T-helper 17 cell (primary cell): ENCODE measurements around the gene GFRA1. TPM values are rescaled to one million over a fixed set of nuclear protein-coding genes. Genes with fewer than 3 reads are reported as not detected.

Experiments
- ATAC-seq: fragments of 150-1000 bp; cut with Tn5 transposase; 2 replicates; pipeline ENCODE4 v1.10.0; 2021; ENCODE audit warnings: mild to moderate bottlenecking, moderate library complexity
- DNase-seq, 3 donors: peaks; one replicate each; pipeline versions ENCODE4 v3.0.0 to v3.0.0-alpha.2; 2020 to 2021
- H3K9me3 ChIP-seq: one replicate; pipeline ENCODE4 v1.7.0; 2013; ENCODE audit warnings: low read length, mild to moderate bottlenecking; ENCODE audit not compliant: control insufficient read depth, poor library complexity, severe bottlenecking
- H3K27ac Mint-ChIP-seq: one replicate; pipeline ENCODE4 v1.8.0; 2022; ENCODE audit warnings: mild to moderate bottlenecking, moderate library complexity, mixed read lengths
- H3K27me3 Mint-ChIP-seq: one replicate; pipeline ENCODE4 v1.8.0; 2022; ENCODE audit warnings: mixed read lengths
- H3K36me3 Mint-ChIP-seq: one replicate; pipeline ENCODE4 v1.8.0; 2022; ENCODE audit warnings: low read depth, mixed read lengths
- H3K4me1 Mint-ChIP-seq: one replicate; pipeline ENCODE4 v1.8.0; 2022; ENCODE audit warnings: mild to moderate bottlenecking, mixed read lengths
- H3K4me3 Mint-ChIP-seq: one replicate; pipeline ENCODE4 v1.8.0; 2022; ENCODE audit warnings: mild to moderate bottlenecking, moderate library complexity, mixed read lengths
- total RNA-seq, 4 donors: library from RNA in 2 of 4; stranded (reverse) in 2 of 4; gene quantifications; one replicate each; pipeline ENCODE4 v1.2.3 and lab custom pipeline; 2022 to 2026

The GFRA1 gene
- total RNA-seq, 2 donors from 2014 or later = not detected

GRCh38 chr10:116194061-116194460, 78.9 kb downstream of the GFRA1 start:
- Mint-ChIP-seq H3K4me1 (no peaks in the 10 kb centered on the region), H3K4me3 (no peak overlapping the region), H3K27ac (no peak overlapping the region), H3K27me3 (no peaks in the 10 kb centered on the region), H3K36me3 (no peaks in the 10 kb centered on the region)
- ATAC-seq = no peak
- DNase-seq = no peak
- no peaks in the 10 kb centered on the region for H3K9me3 ChIP-seq

GRCh38 chr10:116190883-116191282, 82.1 kb downstream of the GFRA1 start:
- no peaks in the 10 kb centered on the region for H3K9me3 ChIP-seq
- no peaks in the 10 kb centered on the region for H3K4me1 Mint-ChIP-seq
- no peaks in the 10 kb centered on the region for H3K36me3 Mint-ChIP-seq
- no peak overlapping the region for H3K27ac Mint-ChIP-seq
- DNase-seq (no peak), ATAC-seq (no peak)
- no peak overlapping the region for H3K4me3 Mint-ChIP-seq
- H3K27me3 Mint-ChIP-seq = no peaks in the 10 kb centered on the region

- no peaks in the 10 kb centered on the region for H3K27me3 Mint-ChIP-seq
- no peaks in the 10 kb centered on the region for H3K36me3 Mint-ChIP-seq
- no peaks in the 10 kb centered on the region for H3K9me3 ChIP-seq
- no peak overlapping the region for H3K27ac Mint-ChIP-seq
- ATAC-seq (no peak), DNase-seq (no peak)
- H3K4me1 Mint-ChIP-seq = no peaks in the 10 kb centered on the region
- H3K4me3 Mint-ChIP-seq = no peak overlapping the region
Observed at GRCh38 chr10:116186273-116186672, 86.7 kb downstream of the GFRA1 start.

- Mint-ChIP-seq H3K36me3 (no peaks in the 10 kb centered on the region), H3K4me3 (no peak overlapping the region), H3K4me1 (no peaks in the 10 kb centered on the region), H3K27ac (no peak overlapping the region), H3K27me3 (no peaks in the 10 kb centered on the region)
- DNase-seq = no peak
- ATAC-seq = no peak
- H3K9me3 ChIP-seq = no peaks in the 10 kb centered on the region
Observed at GRCh38 chr10:116185199-116185867, 87.7 kb downstream of the GFRA1 start.

GRCh38 chr10:116184512-116184794, 88.6 kb downstream of the GFRA1 start:
- H3K36me3 Mint-ChIP-seq = no peaks in the 10 kb centered on the region
- DNase-seq = no peak
- H3K27ac Mint-ChIP-seq = no peak overlapping the region
- ATAC-seq = no peak
- H3K27me3 Mint-ChIP-seq = no peaks in the 10 kb centered on the region
- H3K4me1 Mint-ChIP-seq = no peaks in the 10 kb centered on the region
- H3K4me3 Mint-ChIP-seq = no peak overlapping the region
- no peaks in the 10 kb centered on the region for H3K9me3 ChIP-seq

- ATAC-seq = no peak
- H3K36me3 Mint-ChIP-seq = no peaks in the 10 kb centered on the region
- no peak for DNase-seq
- no peaks in the 10 kb centered on the region for H3K27me3 Mint-ChIP-seq
- H3K27ac Mint-ChIP-seq = no peak overlapping the region
- no peak overlapping the region for H3K4me3 Mint-ChIP-seq
- no peaks in the 10 kb centered on the region for H3K4me1 Mint-ChIP-seq
- H3K9me3 ChIP-seq = no peaks in the 10 kb centered on the region
Observed at GRCh38 chr10:116183733-116184511, 89.1 kb downstream of the GFRA1 start.

- Mint-ChIP-seq H3K36me3 (no peaks in the 10 kb centered on the region), H3K4me3 (no peak overlapping the region), H3K27me3 (no peaks in the 10 kb centered on the region), H3K4me1 (no peaks in the 10 kb centered on the region), H3K27ac (no peak overlapping the region)
- no peak for ATAC-seq
- no peak for DNase-seq
- H3K9me3 ChIP-seq = no peaks in the 10 kb centered on the region
Observed at GRCh38 chr10:116182426-116182825, 90.6 kb downstream of the GFRA1 start.

GRCh38 chr10:116178086-116178605, 94.9 kb downstream of the GFRA1 start:
- H3K36me3 Mint-ChIP-seq = no peaks in the 10 kb centered on the region
- H3K4me3 Mint-ChIP-seq = no peak overlapping the region
- ATAC-seq (no peak), DNase-seq (no peak)
- no peaks in the 10 kb centered on the region for H3K4me1 Mint-ChIP-seq
- H3K27ac Mint-ChIP-seq = no peak overlapping the region
- no peaks in the 10 kb centered on the region for H3K27me3 Mint-ChIP-seq
- no peaks in the 10 kb centered on the region for H3K9me3 ChIP-seq

GRCh38 chr10:116175231-116175630, 97.8 kb downstream of the GFRA1 start:
- Mint-ChIP-seq H3K4me1 (no peaks in the 10 kb centered on the region), H3K27me3 (no peaks in the 10 kb centered on the region)
- ATAC-seq = no peak

GRCh38 chr10:116171505-116171904, 101.5 kb downstream of the GFRA1 start:
- Mint-ChIP-seq H3K4me3 (no peak overlapping the region), H3K36me3 (no peaks in the 10 kb centered on the region), H3K27me3 (no peaks in the 10 kb centered on the region), H3K27ac (no peak overlapping the region), H3K4me1 (no peaks in the 10 kb centered on the region)
- no peaks in the 10 kb centered on the region for H3K9me3 ChIP-seq
- DNase-seq (no peak), ATAC-seq (no peak)

More at GRCh38 chr10:116175231-116175630, 97.8 kb downstream of the GFRA1 start:
- Mint-ChIP-seq H3K36me3 (no peaks in the 10 kb centered on the region), H3K27ac (no peak overlapping the region), H3K4me3 (no peak overlapping the region)
- no peaks in the 10 kb centered on the region for H3K9me3 ChIP-seq
- no peak for DNase-seq

GRCh38 chr10:116170815-116171250, 102.2 kb downstream of the GFRA1 start:
- Mint-ChIP-seq H3K27me3 (no peaks in the 10 kb centered on the region), H3K36me3 (no peaks in the 10 kb centered on the region), H3K4me3 (no peak overlapping the region), H3K4me1 (no peaks in the 10 kb centered on the region), H3K27ac (no peak overlapping the region)
- DNase-seq (no peak), ATAC-seq (no peak)
- H3K9me3 ChIP-seq = no peaks in the 10 kb centered on the region

GRCh38 chr10:116169782-116170445, 103.1 kb downstream of the GFRA1 start:
- no peaks in the 10 kb centered on the region for H3K4me1 Mint-ChIP-seq
- no peaks in the 10 kb centered on the region for H3K36me3 Mint-ChIP-seq
- ATAC-seq = no peak

GRCh38 chr10:116168745-116169144, 104.3 kb downstream of the GFRA1 start:
- DNase-seq = no peak
- no peaks in the 10 kb centered on the region for H3K27me3 Mint-ChIP-seq
- no peak overlapping the region for H3K27ac Mint-ChIP-seq
- no peaks in the 10 kb centered on the region for H3K4me1 Mint-ChIP-seq
- no peak for ATAC-seq
- no peak overlapping the region for H3K4me3 Mint-ChIP-seq
- no peaks in the 10 kb centered on the region for H3K9me3 ChIP-seq
- no peaks in the 10 kb centered on the region for H3K36me3 Mint-ChIP-seq

More at GRCh38 chr10:116169782-116170445, 103.1 kb downstream of the GFRA1 start:
- DNase-seq = no peak
- Mint-ChIP-seq H3K4me3 (no peak overlapping the region), H3K27me3 (no peaks in the 10 kb centered on the region), H3K27ac (no peak overlapping the region)
- H3K9me3 ChIP-seq = no peaks in the 10 kb centered on the region
